ENCODE data around the gene SCAMP3. TPM values are rescaled to one million over a fixed set of nuclear protein-coding genes. Genes with fewer than 3 reads are reported as not detected.
A peak's percentile ranks its signal among the peaks of the same experiment; 100 is the strongest.

Gene SCAMP3
- total RNA-seq, 1 experiment from 2014 or later = 80.6 TPM

- no peaks in the 10 kb centered on the region for H3K9me3 Mint-ChIP-seq (ENCODE audit: unreplicated experiment)
- POLR2A ChIA-PET = interaction anchor here (0.7 to 9.2 kb wide), 10 partner anchors 13 to 100 kb away, joined by 3 to 131 read pairs (median 6); partner anchors contain the start of genes FDPS and KRTCAP2
- CTCF ChIA-PET = interaction anchor here (0.5 to 9.1 kb wide), 19 partner anchors 11 to 687 kb away, joined by 3 to 111 read pairs (median 7); partner anchors contain the start of gene KRTCAP2
- no peak for TF ChIP-seq CTCF (IDR thresholded peaks at IDR 0.05; ENCODE audit: unreplicated experiment)
- peak within 1 kb of the TSS; percentile 76 for H3K4me3 Mint-ChIP-seq (ENCODE audit: unreplicated experiment)
- BruUV-seq (replicated peaks) = TSS peak; percentile 78
- no peak for DNase-seq (ENCODE audit: unreplicated experiment)
- peak within 1 kb of the TSS; percentile 91 for H3K27ac Mint-ChIP-seq (ENCODE audit: low read depth, unreplicated experiment)
- H3K4me1 Mint-ChIP-seq (ENCODE audit: insufficient read depth, unreplicated experiment) = peaks cover 22% of the 10 kb centered on the region
- peaks cover 40% of the 10 kb centered on the region for H3K36me3 Mint-ChIP-seq (ENCODE audit: insufficient read depth, unreplicated experiment)
- no peaks in the 10 kb centered on the region for H3K27me3 Mint-ChIP-seq (ENCODE audit: insufficient read depth, unreplicated experiment)
- intact Hi-C loops (cut with micrococcal nuclease) = loop anchor here (1.0 to 5.0 kb wide), 5 partner anchors 18 to 115 kb away; partner anchors contain the start of gene SCAMP3
Observed at GRCh38 chr1:155207806-155208540, 54.2 kb downstream of the SCAMP3 start, which contains the start of gene THBS3. TSS of gene THBS3 (minus strand) at chr1:155207897. CDS start at chr1:155207876, 21 bp downstream.

GRCh38 chr1:155206891-155207805, 55.0 kb downstream of the SCAMP3 start:
- peak overlapping the region; percentile 91 for H3K27ac Mint-ChIP-seq (ENCODE audit: low read depth, unreplicated experiment)
- H3K36me3 Mint-ChIP-seq (ENCODE audit: insufficient read depth, unreplicated experiment) = peaks cover 33% of the 10 kb centered on the region
- TF ChIP-seq CTCF (IDR thresholded peaks at IDR 0.05; ENCODE audit: unreplicated experiment) = peak; percentile 97
- ChIA-PET CTCF (interaction anchor here (0.5 to 9.1 kb wide), 25 partner anchors 12 to 795 kb away, joined by 3 to 111 read pairs (median 5); partner anchors contain the start of genes CLK2 and KRTCAP2), POLR2A (interaction anchor here (0.7 to 9.2 kb wide), 14 partner anchors 13 to 715 kb away, joined by 3 to 131 read pairs (median 4); partner anchors contain the start of genes ENTREP3, FDPS and KRTCAP2)
- no peaks in the 10 kb centered on the region for H3K9me3 Mint-ChIP-seq (ENCODE audit: unreplicated experiment)
- intact Hi-C loops (cut with micrococcal nuclease) = loop anchor here (1.0 to 5.0 kb wide), 4 partner anchors 19 to 116 kb away; partner anchors contain the start of gene SCAMP3
- peaks cover 22% of the 10 kb centered on the region for H3K4me1 Mint-ChIP-seq (ENCODE audit: insufficient read depth, unreplicated experiment)
- BruUV-seq (replicated peaks) = no TSS peak
- H3K27me3 Mint-ChIP-seq (ENCODE audit: insufficient read depth, unreplicated experiment) = no peaks in the 10 kb centered on the region
- peak overlapping the region; percentile 76 for H3K4me3 Mint-ChIP-seq (ENCODE audit: unreplicated experiment)
- peak; percentile 93 for DNase-seq (ENCODE audit: unreplicated experiment)

Other genes with a start within 250 kb of the SCAMP3 start
- gene DCST2, start 228.6 kb downstream of the SCAMP3 start, total RNA-seq (2022) = 0.91 and 1.8 TPM in 2 replicates
- gene DCST1, start 228.5 kb downstream of the SCAMP3 start, total RNA-seq (2022) = 0.21 and 0.42 TPM in 2 replicates
- 385 and 456 TPM in 2 replicates for gene ADAM15, start 211.0 kb downstream of the SCAMP3 start, total RNA-seq (2022)
- gene EFNA4, start 198.6 kb downstream of the SCAMP3 start, total RNA-seq (2022) = 7.4 and 9.5 TPM in 2 replicates
- gene EFNA3, start 183.5 kb downstream of the SCAMP3 start, total RNA-seq (2022) = 1.6 and 1.7 TPM in 2 replicates
- 38.9 and 42.3 TPM in 2 replicates for gene EFNA1, start 134.5 kb downstream of the SCAMP3 start, total RNA-seq (2022)
- 91.2 and 97.8 TPM in 2 replicates for gene SLC50A1, start 126.5 kb downstream of the SCAMP3 start, total RNA-seq (2022)
- 79.7 and 86.4 TPM in 2 replicates for gene DPM3, start 121.8 kb downstream of the SCAMP3 start, total RNA-seq (2022)
- 313 and 383 TPM in 2 replicates for gene KRTCAP2, start 89.1 kb downstream of the SCAMP3 start, total RNA-seq (2022)
- 0.21 and 0.32 TPM in 2 replicates for gene TRIM46, start 88.5 kb downstream of the SCAMP3 start, total RNA-seq (2022)
- 33.0 and 34.4 TPM in 2 replicates for gene THBS3, start 54.5 kb downstream of the SCAMP3 start, total RNA-seq (2022)
- gene MTX1, start 53.7 kb downstream of the SCAMP3 start, total RNA-seq (2022) = 64.6 and 67.4 TPM in 2 replicates
- 32.3 and 37.1 TPM in 2 replicates for gene ENTREP3, start 6.9 kb downstream of the SCAMP3 start, total RNA-seq (2022)
- gene CLK2, start 11.1 kb upstream of the SCAMP3 start, total RNA-seq (2022) = 78.6 and 82.3 TPM in 2 replicates
- gene HCN3, start 15.1 kb upstream of the SCAMP3 start, total RNA-seq (2022) = 2.5 and 4.3 TPM in 2 replicates
- gene PKLR, start 39.1 kb upstream of the SCAMP3 start, total RNA-seq (2022) = not detected in 2 replicates
- 176 and 264 TPM in 2 replicates for gene FDPS, start 46.5 kb upstream of the SCAMP3 start, total RNA-seq (2022)
- 18.6 and 19.5 TPM in 2 replicates for gene RUSC1, start 58.5 kb upstream of the SCAMP3 start, total RNA-seq (2022)